ENCODE measurements around the gene ARHGAP11A. TPM values are rescaled to one million over a fixed set of nuclear protein-coding genes. Genes with fewer than 3 reads are reported as not detected.
A peak's percentile ranks its signal among the peaks of the same experiment; 100 is the strongest.

Gene ARHGAP11A
- total and polyA plus RNA-seq, 3 experiments from 2014 or later, result 3.6 to 106 (median 88.4) TPM

DNA sequence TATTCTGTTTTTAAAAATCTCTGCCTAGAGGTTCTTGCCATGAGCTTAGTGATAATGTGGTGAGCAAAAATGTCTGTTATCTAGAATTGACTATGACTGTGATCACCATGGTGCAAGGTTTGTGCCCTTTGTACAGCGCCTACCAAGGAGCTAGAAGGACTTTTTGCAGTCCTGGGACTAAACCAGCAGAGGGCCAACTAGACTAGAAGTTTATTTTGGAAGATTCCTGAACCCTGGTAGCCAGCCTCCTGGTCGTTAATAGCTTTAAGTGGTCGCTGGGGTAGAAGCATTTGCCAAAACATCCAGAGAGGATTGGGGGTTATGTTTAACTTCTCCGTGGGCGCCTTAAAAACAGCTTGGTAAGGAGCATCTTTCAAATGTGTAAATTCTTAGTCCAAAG, 34.0 kb downstream of the ARHGAP11A start:
- Mint-ChIP-seq H3K36me3 (peaks cover 0 to 6% (median 0%) of the 10 kb centered on the region in 3 donors), H3K4me3 (no peak overlapping the region), H3K4me1 (peaks cover 0 to 4% (median 0%) of the 10 kb centered on the region in 3 donors), H3K27ac (no peak overlapping the region), H3K27me3 (no peaks in the 10 kb centered on the region), H3K9me3 (no peaks in the 10 kb centered on the region)
- Histone ChIP-seq H3K27me3 (ENCODE audit: insufficient read depth, low read length, poor library complexity, severe bottlenecking) (no peaks in the 10 kb centered on the region), H3K27ac (ENCODE audit: low read depth, low read length) (no peak overlapping the region), H3K4me3 (ENCODE audit: low read length) (no peak overlapping the region), H3K9me3 (ENCODE audit: low read length) (no peaks in the 10 kb centered on the region), H3K4me1 (ENCODE audit: insufficient read depth, low read length) (no peaks in the 10 kb centered on the region), H3K36me3 (ENCODE audit: insufficient read depth, low read length) (no peaks in the 10 kb centered on the region)
- ChIA-PET POLR2A (interaction anchor here (1.1 kb wide), 1 partner anchor 10 kb away, joined by 3 read pairs; no protein-coding TSS in a partner anchor), CTCF (interaction anchor here (0.5 to 3.1 kb wide), 3 partner anchors 9 to 1543 kb away, joined by 3 to 21 read pairs (median 4); no protein-coding TSS in a partner anchor)
- no peak for DNase-seq

- no peaks in the 10 kb centered on the region for H3K27me3 ChIP-seq (ENCODE audit: insufficient read depth, low read length, poor library complexity, severe bottlenecking)
- H3K9me3 Mint-ChIP-seq, result no peaks in the 10 kb centered on the region
- H3K4me3 ChIP-seq (ENCODE audit: low read length), result no peak overlapping the region
- ChIA-PET POLR2A (no interaction called here), CTCF (interaction anchor here (3.1 kb wide), 1 partner anchor 10 kb away, joined by 21 read pairs; no protein-coding TSS in a partner anchor)
- no peaks in the 10 kb centered on the region for H3K36me3 ChIP-seq (ENCODE audit: insufficient read depth, low read length)
- H3K4me1 ChIP-seq (ENCODE audit: insufficient read depth, low read length), result no peaks in the 10 kb centered on the region
- peak overlapping the region in 1 of 8 donors; percentile 8 for H3K27ac Mint-ChIP-seq
- no peaks in the 10 kb centered on the region for H3K4me1 Mint-ChIP-seq
- no peaks in the 10 kb centered on the region for H3K9me3 ChIP-seq (ENCODE audit: low read length)
- peak; percentile 4 to 56 (median 13) for DNase-seq
- H3K4me3 Mint-ChIP-seq, result no peak overlapping the region
- no peak overlapping the region for H3K27ac ChIP-seq (ENCODE audit: low read depth, low read length)
- peaks cover 0 to 5% (median 0%) of the 10 kb centered on the region in 3 donors for H3K36me3 Mint-ChIP-seq
- H3K27me3 Mint-ChIP-seq, result no peaks in the 10 kb centered on the region
Measured at GRCh38 chr15:32651229-32651837, 36.0 kb downstream of the ARHGAP11A start.

DNA sequence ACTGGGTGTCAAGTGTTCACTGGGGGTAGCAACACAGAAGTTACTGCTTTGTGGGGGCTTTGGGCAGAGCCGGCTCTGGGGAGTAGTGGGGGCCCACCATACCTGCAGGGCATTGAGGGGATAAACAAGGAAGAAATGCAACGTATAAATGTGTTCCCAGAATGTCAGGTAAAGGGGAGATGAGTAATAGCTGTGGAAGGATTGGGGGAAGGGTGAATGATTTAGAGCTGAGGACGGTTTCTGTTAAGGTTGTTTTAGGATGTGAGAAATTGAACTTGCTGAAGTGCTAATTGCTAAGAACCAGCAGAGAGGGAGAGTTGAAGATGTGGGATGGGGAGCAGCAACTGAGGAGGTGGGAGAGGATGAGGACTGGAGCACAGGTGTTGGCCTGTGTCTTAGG, 36.9 kb downstream of the ARHGAP11A start:
- Mint-ChIP-seq H3K27me3 (no peaks in the 10 kb centered on the region), H3K27ac (no peak overlapping the region), H3K9me3 (no peaks in the 10 kb centered on the region), H3K36me3 (peaks cover 0 to 5% (median 0%) of the 10 kb centered on the region in 3 donors), H3K4me1 (peaks cover under 1 to 6% (median 2%) of the 10 kb centered on the region in 3 donors), H3K4me3 (no peak overlapping the region)
- no peak for DNase-seq
- no peak overlapping the region for H3K4me3 ChIP-seq (ENCODE audit: low read length)
- no peaks in the 10 kb centered on the region for H3K27me3 ChIP-seq (ENCODE audit: insufficient read depth, low read length, poor library complexity, severe bottlenecking)
- no peaks in the 10 kb centered on the region for H3K4me1 ChIP-seq (ENCODE audit: insufficient read depth, low read length)
- H3K27ac ChIP-seq (ENCODE audit: low read depth, low read length), result no peak overlapping the region
- no peaks in the 10 kb centered on the region for H3K9me3 ChIP-seq (ENCODE audit: low read length)
- H3K36me3 ChIP-seq (ENCODE audit: insufficient read depth, low read length), result no peaks in the 10 kb centered on the region
- CTCF ChIA-PET, result no interaction called here
- POLR2A ChIA-PET, result no interaction called here

- H3K9me3 Mint-ChIP-seq, result no peaks in the 10 kb centered on the region
- Histone ChIP-seq H3K36me3 (ENCODE audit: insufficient read depth, low read length) (no peaks in the 10 kb centered on the region), H3K9me3 (ENCODE audit: low read length) (no peaks in the 10 kb centered on the region), H3K27me3 (ENCODE audit: insufficient read depth, low read length, poor library complexity, severe bottlenecking) (no peaks in the 10 kb centered on the region), H3K4me1 (ENCODE audit: insufficient read depth, low read length) (no peaks in the 10 kb centered on the region), H3K27ac (ENCODE audit: low read depth, low read length) (no peak overlapping the region), H3K4me3 (ENCODE audit: low read length) (no peak overlapping the region)
- peak overlapping the region in 1 of 8 donors; percentile 14 for H3K27ac Mint-ChIP-seq
- ChIA-PET CTCF (no interaction called here), POLR2A (no interaction called here)
- peaks cover 8 to 15% (median 10%) of the 10 kb centered on the region in 3 donors for H3K4me1 Mint-ChIP-seq
- no peaks in the 10 kb centered on the region for H3K27me3 Mint-ChIP-seq
- peaks cover 0 to 3% (median 0%) of the 10 kb centered on the region in 3 donors for H3K36me3 Mint-ChIP-seq
- no peak for DNase-seq
- no peak overlapping the region for H3K4me3 Mint-ChIP-seq
Measured at GRCh38 chr15:32656091-32656490, 40.8 kb downstream of the ARHGAP11A start.

DNA sequence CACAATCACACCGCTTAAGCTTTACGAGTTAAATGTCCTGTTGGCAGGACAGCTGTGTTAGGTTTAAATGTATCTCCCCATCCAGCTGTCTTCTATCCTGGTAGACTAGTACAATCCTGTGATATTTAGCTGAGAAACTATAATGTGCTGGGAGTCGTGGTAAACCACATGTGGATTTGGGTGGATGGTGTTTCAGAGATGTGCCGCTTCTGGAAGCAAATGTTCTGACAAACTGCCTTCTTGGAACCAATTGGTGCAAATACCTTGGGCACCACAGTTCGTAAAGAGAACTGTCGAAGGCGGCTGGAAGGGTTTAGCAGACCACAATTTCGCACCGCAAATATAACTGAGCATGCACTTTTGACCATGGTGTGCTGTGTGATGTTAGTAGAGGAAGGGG, 41.2 kb downstream of the ARHGAP11A start:
- Mint-ChIP-seq H3K27ac (no peak overlapping the region), H3K9me3 (no peaks in the 10 kb centered on the region), H3K4me1 (peaks cover 8 to 15% (median 10%) of the 10 kb centered on the region in 3 donors), H3K36me3 (peaks cover 0 to 3% (median 0%) of the 10 kb centered on the region in 3 donors), H3K27me3 (no peaks in the 10 kb centered on the region), H3K4me3 (no peak overlapping the region)
- Histone ChIP-seq H3K27ac (ENCODE audit: low read depth, low read length) (no peak overlapping the region), H3K4me1 (ENCODE audit: insufficient read depth, low read length) (no peaks in the 10 kb centered on the region), H3K9me3 (ENCODE audit: low read length) (no peaks in the 10 kb centered on the region), H3K36me3 (ENCODE audit: insufficient read depth, low read length) (no peaks in the 10 kb centered on the region), H3K27me3 (ENCODE audit: insufficient read depth, low read length, poor library complexity, severe bottlenecking) (no peaks in the 10 kb centered on the region), H3K4me3 (ENCODE audit: low read length) (no peak overlapping the region)
- ChIA-PET CTCF (no interaction called here), POLR2A (no interaction called here)
- no peak for DNase-seq

DNA sequence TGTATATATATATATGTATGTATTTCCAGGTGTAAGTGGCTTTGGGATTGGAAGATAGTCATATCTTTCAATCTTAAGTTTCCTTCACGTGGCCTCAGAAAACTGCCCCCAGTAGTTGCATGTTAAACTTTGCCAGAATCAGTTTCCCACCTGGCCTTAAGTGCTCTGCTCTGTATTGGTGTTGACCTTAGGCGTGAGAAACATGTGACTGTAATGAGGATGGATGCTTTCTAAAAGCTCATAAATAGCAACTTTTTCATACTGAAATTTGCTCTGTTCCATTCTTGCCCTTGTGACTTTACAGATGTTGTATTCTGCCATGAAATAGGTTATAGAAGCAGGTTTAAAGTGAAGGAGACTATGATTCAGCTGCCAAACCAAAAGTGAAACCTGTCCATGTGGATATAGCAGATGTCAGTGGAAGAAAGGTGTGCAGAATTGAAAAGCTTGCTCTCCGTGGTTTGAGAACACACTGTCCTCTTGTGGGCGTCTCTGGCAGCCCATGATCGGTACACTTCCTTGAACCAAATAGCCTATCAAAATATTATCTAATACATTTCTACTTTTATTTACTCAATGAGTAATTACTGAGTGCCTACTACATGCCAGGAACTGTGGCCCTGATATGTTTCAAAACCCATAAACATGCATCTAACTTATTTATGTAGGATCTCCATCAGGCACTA, 42.0 kb downstream of the ARHGAP11A start:
- ChIA-PET CTCF (interaction anchor here (0.8 kb wide), 1 partner anchor 8 kb away, joined by 4 read pairs; no protein-coding TSS in a partner anchor), POLR2A (no interaction called here)
- Mint-ChIP-seq H3K27ac (peak overlapping the region in 5 of 8 donors; percentile 1 to 71 (median 30)), H3K4me1 (peaks cover 8 to 16% (median 10%) of the 10 kb centered on the region in 3 donors), H3K4me3 (peak overlapping the region in 6 of 7 donors; percentile 16 to 58 (median 37)), H3K27me3 (no peaks in the 10 kb centered on the region), H3K36me3 (peaks cover 0 to 3% (median 0%) of the 10 kb centered on the region in 3 donors), H3K9me3 (no peaks in the 10 kb centered on the region)
- Histone ChIP-seq H3K36me3 (ENCODE audit: insufficient read depth, low read length) (no peaks in the 10 kb centered on the region), H3K4me3 (ENCODE audit: low read length) (no peak overlapping the region), H3K27me3 (ENCODE audit: insufficient read depth, low read length, poor library complexity, severe bottlenecking) (no peaks in the 10 kb centered on the region), H3K4me1 (ENCODE audit: insufficient read depth, low read length) (no peaks in the 10 kb centered on the region), H3K27ac (ENCODE audit: low read depth, low read length) (no peak overlapping the region), H3K9me3 (ENCODE audit: low read length) (no peaks in the 10 kb centered on the region)
- no peak for DNase-seq

DNA sequence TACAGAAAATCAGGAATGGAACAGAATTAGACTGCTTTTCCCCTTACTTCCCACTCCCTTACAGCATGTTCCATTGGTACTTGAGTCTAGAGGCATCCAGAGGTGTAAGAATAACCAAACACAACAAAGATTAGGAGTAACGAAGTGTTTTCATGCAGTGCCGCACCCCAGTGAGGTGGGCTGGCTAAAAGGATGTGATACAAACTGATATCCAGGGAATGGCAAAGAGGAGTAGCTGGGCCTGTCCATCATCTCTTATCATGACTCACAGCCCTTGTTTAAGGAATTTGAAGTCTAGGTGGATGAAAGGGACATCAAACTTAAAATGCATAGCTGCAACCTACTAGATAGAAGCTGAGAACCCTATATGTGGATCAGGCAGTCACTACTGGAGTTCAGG, 42.6 kb downstream of the ARHGAP11A start:
- POLR2A ChIA-PET, result no interaction called here

More for the DNA sequence above, 42.6 kb downstream of the ARHGAP11A start:
- H3K4me3 Mint-ChIP-seq, result peak overlapping the region in 2 of 7 donors; percentile 1 to 58
- no peaks in the 10 kb centered on the region for H3K27me3 Mint-ChIP-seq
- peaks cover 12 to 21% (median 15%) of the 10 kb centered on the region in 3 donors for H3K4me1 Mint-ChIP-seq
- H3K36me3 ChIP-seq (ENCODE audit: insufficient read depth, low read length), result no peaks in the 10 kb centered on the region
- H3K27ac Mint-ChIP-seq, result peak overlapping the region in 3 of 8 donors; percentile 1 to 71 (median 30)
- no peak overlapping the region for H3K4me3 ChIP-seq (ENCODE audit: low read length)
- DNase-seq, result no peak
- no peaks in the 10 kb centered on the region for H3K9me3 Mint-ChIP-seq
- peaks cover 0 to 3% (median 0%) of the 10 kb centered on the region in 3 donors for H3K36me3 Mint-ChIP-seq
- no peaks in the 10 kb centered on the region for H3K9me3 ChIP-seq (ENCODE audit: low read length)
- H3K27ac ChIP-seq (ENCODE audit: low read depth, low read length), result no peak overlapping the region
- H3K27me3 ChIP-seq (ENCODE audit: insufficient read depth, low read length, poor library complexity, severe bottlenecking), result no peaks in the 10 kb centered on the region
- H3K4me1 ChIP-seq (ENCODE audit: insufficient read depth, low read length), result no peaks in the 10 kb centered on the region
- CTCF ChIA-PET, result interaction anchor here (0.8 to 0.9 kb wide), 2 partner anchors 9 to 11 kb away, joined by 3 to 4 read pairs; no protein-coding TSS in a partner anchor
